NCI-H82 treated with DMSO at 0.1 percent for 48 hours (cell line): ENCODE results near the gene CD80.

Experiments used
- DNase-seq: peaks from one replicate; lab custom pipeline; 2025; ENCODE audit not compliant: unreplicated experiment; lab: John Stamatoyannopoulos, UW

Gene CD80

GRCh38 chr3:119548341-119548740 is 11.1 kb downstream of the CD80 start:
- DNase-seq, result no peak

- DNase-seq, result no peak
Observed at GRCh38 chr3:119547227-119547626, 12.2 kb downstream of the CD80 start.

- DNase-seq, result no peak
Observed at GRCh38 chr3:119543147-119543546, 16.3 kb downstream of the CD80 start.

DNA sequence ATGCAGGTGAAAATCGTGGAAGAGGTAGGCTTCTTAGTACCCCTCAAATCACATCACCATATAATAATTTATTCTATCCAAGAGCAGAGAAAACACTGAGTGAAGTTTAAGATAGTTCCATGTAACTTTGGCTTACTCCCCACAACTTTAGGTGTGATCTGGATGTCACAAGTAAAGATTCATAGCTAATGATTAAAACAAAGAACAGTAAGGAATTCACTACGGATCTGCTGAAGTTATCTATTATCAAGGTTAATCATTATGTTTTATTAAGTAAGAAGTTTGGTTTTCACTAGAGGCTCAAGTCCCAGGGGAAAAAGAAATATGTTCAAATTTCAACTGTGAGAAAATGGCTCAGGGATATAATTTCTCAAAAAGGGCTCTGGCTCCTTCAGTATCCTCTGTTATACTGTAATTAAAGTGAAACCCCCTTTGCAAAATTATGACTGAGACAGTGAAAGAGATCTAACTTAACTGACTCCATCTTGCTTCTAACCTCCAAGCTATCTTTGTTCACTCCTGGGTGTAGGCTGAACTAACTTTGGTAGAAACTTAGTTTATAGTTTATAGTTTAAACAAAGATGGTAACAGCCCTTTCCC is 17.1 kb downstream of the CD80 start:
- no peak for DNase-seq

DNA sequence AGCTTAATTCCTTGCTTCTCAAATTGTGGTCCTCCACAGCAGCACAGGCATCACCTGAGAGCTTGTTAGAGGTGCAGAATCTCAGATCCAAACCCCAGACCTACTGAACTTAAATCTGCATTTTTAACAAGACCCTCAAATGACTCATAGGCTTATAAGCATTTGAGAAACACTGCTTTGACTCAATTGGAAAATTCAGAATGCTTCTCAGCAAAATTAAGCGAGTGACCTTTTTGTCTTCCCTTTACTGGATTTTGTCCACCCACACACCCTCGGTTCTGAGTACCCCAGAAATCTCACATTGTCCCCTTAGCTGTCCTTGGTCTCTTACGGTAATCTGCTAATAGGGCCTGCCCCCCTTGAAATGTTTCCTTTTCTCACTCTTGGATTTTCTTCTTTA is 17.9 kb downstream of the CD80 start:
- DNase-seq, result no peak

DNA sequence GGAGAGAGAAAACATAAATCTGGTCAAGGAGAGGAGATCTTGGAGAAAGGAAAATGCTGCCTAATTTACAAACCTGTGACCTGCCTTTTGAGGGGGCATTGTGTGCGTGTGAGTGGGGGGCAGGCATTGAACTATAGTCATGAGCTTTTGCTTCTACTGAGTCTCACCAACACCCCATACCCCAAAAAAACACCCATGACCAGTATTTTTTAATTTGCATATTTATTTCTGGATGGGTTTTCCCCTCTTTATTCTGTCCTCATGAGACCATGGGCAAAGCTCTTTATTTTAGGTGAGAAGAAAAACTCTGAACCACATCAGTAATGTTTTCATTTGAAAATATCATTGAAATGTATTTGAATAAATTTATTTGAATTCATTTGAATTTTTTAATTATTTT is 20.6 kb downstream of the CD80 start:
- no peak for DNase-seq

DNA sequence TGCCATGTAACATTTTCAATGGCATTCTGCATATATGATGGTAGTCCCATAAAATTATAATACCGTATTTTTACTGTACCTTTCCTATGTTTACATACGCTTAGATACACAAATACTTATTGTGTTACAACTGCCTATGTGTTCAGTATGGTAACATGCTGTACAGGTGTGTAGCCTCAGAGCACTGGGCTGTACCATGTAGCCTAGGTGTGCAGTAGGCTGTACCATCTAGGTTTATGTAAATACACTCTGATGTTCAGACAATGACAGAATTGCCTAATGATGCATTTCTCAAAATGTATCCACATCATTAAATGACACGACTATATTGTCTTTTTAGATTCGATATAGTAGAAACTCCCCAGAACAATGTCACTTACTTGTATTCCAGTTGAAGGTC is 22.7 kb downstream of the CD80 start:
- DNase-seq, result no peak

GRCh38 chr3:119534296-119534695 is 25.1 kb downstream of the CD80 start:
- DNase-seq, result no peak

DNA sequence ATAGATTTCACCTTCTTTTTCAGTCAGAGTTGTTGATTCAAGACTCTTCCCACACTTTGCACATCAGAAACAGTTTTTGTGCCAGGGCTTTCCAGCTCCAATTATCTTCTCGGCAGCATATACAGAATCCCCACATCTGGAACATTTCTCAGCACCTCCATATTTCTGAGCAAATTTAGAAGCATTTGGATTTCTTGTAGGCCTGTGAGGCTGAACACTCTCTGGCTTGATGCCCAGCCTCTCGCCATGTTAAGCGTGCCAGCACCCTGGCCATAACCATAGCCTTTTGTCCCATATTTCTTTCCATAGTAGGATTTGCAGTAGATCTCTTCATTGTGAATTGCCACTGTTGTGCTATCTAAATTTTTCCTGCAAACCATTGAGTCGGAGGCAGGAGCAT is 28.3 kb downstream of the CD80 start:
- no peak for DNase-seq

DNA sequence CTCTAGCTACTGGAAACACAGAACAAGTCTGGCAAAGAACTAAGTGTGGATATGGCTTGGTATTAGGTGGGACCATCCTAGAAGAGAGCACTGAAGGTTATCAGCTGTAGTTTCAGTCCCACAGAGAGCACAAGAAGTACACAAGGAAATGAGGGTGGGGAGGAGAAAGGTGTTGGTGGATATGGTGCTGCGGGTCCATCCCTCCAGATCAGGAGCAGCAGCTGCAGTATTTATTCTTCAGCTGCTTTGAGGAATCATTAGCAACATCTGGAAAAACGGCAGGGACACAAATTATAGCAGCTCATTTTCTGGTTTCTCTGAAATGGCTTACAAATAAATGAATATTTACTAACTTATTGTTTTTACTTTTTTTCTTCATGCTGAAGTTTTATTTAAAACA is 29.0 kb downstream of the CD80 start:
- no peak for DNase-seq

DNA sequence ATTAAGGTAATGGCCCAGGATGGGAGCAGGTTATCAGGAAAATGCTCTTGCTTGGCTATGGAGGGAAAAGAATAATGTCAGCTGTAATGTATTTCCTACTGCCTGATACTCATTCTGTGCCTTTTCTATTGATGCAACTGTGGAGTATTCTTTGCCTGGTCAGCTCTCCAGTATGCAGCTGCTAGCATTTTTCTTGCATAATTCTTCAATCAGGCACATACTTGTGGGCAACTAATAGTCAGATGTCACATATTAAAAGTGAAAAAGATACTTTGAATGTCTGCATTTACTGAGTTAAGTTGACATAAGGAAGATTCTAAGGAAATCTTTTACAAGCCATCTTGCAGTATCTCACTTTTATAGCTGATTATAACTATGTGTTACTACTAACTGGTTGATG is 29.5 kb downstream of the CD80 start:
- DNase-seq, result no peak

DNA sequence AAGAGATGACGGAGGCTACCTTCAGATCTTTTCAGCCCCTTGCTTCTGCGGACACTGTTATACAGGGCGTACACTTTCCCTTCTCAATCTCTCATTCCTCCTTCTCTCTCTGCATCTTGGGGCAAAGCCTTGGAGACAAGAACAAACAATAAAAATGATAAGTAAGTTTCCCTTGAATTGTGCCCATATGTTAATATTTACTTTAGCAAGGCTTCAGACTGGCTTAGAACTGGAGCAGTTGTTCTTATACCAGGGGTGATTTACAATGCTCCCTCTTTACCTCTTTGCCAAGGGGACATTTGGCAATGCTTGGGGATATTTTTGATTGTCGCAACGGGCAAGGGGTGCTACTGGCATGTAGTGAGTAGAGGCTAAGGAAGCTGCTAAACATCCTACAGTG is 31.7 kb downstream of the CD80 start:
- DNase-seq, result no peak

- DNase-seq, result peak; percentile 80
Observed at GRCh38 chr3:119524931-119525662, 34.3 kb downstream of the CD80 start.

DNA sequence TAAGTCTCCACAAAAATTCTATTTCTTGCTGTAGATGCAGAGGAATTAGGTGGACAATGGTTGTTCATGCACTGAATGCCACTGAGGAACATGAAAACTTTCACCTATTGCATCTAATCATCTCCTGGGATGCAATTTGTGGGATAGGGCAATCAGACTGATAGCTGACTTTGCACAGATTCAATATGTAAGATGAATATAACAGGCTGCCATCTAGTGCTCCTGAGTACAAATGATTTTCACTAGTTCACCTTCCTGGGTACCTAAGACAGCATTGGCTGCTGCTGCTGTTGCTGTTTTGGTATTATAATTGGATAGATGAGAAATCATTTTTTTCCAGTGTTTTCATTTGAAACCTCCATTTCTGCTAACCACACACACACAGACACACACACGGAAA is 41.4 kb downstream of the CD80 start:
- DNase-seq, result no peak

DNA sequence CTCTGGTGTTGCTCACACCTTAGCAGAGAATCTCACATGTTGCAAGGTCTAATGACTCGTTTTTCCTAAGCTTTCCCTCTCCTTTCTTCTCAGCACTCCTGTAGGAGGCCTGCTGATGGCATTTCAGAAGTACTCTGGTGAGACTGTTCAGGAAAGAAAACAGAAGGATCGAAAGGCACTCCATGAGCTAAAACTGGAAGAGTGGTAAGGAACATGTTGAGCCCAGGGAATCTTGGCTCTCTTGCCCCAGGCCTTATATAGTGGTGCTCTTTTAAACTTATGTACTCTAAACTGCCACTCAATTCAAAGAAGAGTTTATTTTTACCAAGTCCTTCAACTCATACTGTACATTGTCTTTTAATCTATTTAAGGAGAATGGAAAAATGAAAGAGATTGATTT is 42.3 kb downstream of the CD80 start:
- no peak for DNase-seq

DNA sequence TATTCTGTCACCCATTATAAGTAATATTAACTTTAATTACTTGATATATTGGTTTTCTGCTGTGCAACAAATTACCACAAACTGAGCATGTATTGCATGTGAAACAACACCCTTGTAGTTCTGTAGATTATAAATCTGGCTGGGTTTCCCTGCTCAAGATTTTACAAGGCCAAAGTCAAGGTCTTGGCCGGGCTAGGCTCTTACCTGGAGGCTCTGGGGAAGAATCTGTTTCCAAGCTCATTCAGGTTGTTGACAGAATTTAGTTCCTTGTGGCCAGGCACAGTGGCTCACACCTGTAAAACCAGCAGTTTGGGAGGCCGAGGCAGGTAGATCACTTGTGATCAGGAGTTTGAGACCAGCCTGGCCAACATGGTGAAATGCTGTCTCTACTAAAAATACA is 44.8 kb downstream of the CD80 start:
- DNase-seq, result no peak

GRCh38 chr3:119510690-119511089 is 48.7 kb downstream of the CD80 start:
- no peak for DNase-seq

DNA sequence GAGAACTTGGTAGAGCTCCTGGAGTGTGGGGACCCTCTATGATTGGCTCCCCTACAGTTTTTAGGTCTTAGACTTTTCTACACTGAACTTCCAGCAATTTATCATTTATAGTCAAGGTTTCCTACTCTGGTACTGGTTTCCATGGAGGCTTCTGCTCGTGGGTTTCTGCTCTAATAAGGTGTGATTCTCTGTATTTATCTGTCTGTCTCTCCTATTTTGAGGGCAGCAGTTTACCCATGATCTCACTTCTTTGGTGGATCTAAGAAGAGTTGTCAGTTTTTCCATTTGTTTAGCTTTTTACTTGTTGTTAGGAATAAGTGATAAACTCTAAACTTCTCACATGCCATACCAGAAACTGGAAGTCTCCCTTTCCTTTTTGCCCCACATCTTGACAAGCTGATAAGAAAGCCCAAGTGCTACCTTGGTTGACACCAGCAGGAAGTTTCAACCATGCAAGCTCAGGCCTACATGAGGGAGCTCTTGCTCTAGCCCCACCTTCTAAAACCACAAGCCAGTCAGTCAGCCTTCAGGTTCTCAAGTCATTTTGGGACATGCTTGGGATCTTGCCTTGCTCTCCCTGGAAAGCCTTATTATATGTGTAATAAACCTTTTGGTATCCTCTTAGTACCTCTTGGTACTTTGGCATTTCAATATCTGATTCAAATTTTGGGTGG is 51.1 kb downstream of the CD80 start:
- DNase-seq, result no peak

- DNase-seq, result no peak
Observed at GRCh38 chr3:119507404-119507803, 52.0 kb downstream of the CD80 start.

GRCh38 chr3:119506631-119507030 is 52.8 kb downstream of the CD80 start:
- DNase-seq, result no peak

GRCh38 chr3:119500901-119501300 is 58.5 kb downstream of the CD80 start:
- no peak for DNase-seq

- no peak for DNase-seq
Observed at GRCh38 chr3:119500265-119500664, 59.1 kb downstream of the CD80 start.
